Endothelial cell of umbilical vein (primary cell): Measurements from ENCODE around the gene SHC4. TPM values are rescaled to one million over a fixed set of nuclear protein-coding genes. Genes with fewer than 3 reads are reported as not detected.

Experiments used
- BruUV-seq: library from RNA; stranded (reverse); fragments of 400-500 nt; replicated peaks from 2 replicates; lab custom pipeline; 2021; lab: Mats Ljungman, UMichigan
- CTCF ChIA-PET: fragments of 300-600, 350-600 bp; sonication (Branson Sonifier 250); formaldehyde crosslinking; loops from one replicate; lab custom pipeline; 2021; ENCODE audit warnings: antibody characterized with exemption, inconsistent platforms; lab: Charles Lee
- POLR2A ChIA-PET: fragments of 300-600, 350-600 bp; sonication (Branson Sonifier 250); formaldehyde crosslinking; loops from one replicate; lab custom pipeline; 2021; ENCODE audit warnings: antibody characterized with exemption, inconsistent platforms; lab: Charles Lee
- DNase-seq: peaks from one replicate; pipeline ENCODE4 v3.0.0-alpha.2; 2011; ENCODE audit warnings: low read depth, low spot score
- FAIRE-seq: peaks from 2 replicates; lab custom pipeline; 2011; peaks lifted over from hg19 to GRCh38; lab: Jason Lieb, UNC
- H2AFZ ChIP-seq: 2 replicates; pipeline ENCODE4 v1.6.0; 2012; ENCODE audit warnings: low read depth, low read length, control low read depth, inconsistent platforms
- H3K27ac ChIP-seq: 2 replicates; pipeline ENCODE4 v1.5.1; 2011; ENCODE audit warnings: low read depth, mild to moderate bottlenecking, control low read depth, low read length, moderate library complexity; ENCODE audit not compliant: insufficient read depth
- H3K27me3 ChIP-seq, 2 experiments: 2 replicates each; pipeline versions ENCODE4 v1.6.0 to v1.6.1; 2011; ENCODE audit warnings: low read length in 2 of 2, mixed read lengths in 1 of 2; ENCODE audit not compliant: control insufficient read depth in 2 of 2, insufficient read depth in 2 of 2
- H3K36me3 ChIP-seq, 2 experiments: 2 replicates in 1 of 2; 3 replicates in 1 of 2; pipeline ENCODE4 v1.5.1; 2011; ENCODE audit warnings: low read length in 2 of 2, mild to moderate bottlenecking in 1 of 2, moderate library complexity in 1 of 2; ENCODE audit not compliant: control insufficient read depth in 2 of 2, insufficient read depth in 2 of 2; ENCODE audit errors: extremely low read depth in 1 of 2
- H3K4me1 ChIP-seq: 3 replicates; pipeline ENCODE4 v1.5.1; 2011; ENCODE audit warnings: mild to moderate bottlenecking, low read length; ENCODE audit not compliant: control insufficient read depth, insufficient read depth; ENCODE audit errors: extremely low read depth
- H3K4me2 ChIP-seq: 2 replicates; pipeline ENCODE4 v1.6.1; 2011; ENCODE audit warnings: low read length, control low read depth, mixed read lengths; ENCODE audit not compliant: insufficient read depth
- H3K4me3 ChIP-seq, 3 experiments: fragments of 200-600 bp in 1 of 3; sonication (generic), shearing (Covaris generic) in 1 of 3; replicated peaks in 1 of 3; 2 replicates each; pipeline ENCODE4 v1.5.1; 2011 to 2016; ENCODE audit warnings: control low read depth in 3 of 3, low read length in 3 of 3, mild to moderate bottlenecking in 2 of 3, inconsistent platforms in 1 of 3, low read depth in 1 of 3, moderate library complexity in 1 of 3; ENCODE audit not compliant: insufficient read depth in 1 of 3
- H3K79me2 ChIP-seq: 2 replicates; pipeline ENCODE4 v1.6.0; 2012; ENCODE audit warnings: low read length, inconsistent platforms; ENCODE audit not compliant: control insufficient read depth, insufficient read depth
- H3K9ac ChIP-seq: replicated peaks from 2 replicates; pipeline ENCODE3; 2011; ENCODE audit warnings: low read length, control low read depth; ENCODE audit not compliant: insufficient read depth; ENCODE audit errors: extremely low read depth
- H3K9me1 ChIP-seq: replicated peaks from 3 replicates; pipeline ENCODE4 v1.6.0; 2011; ENCODE audit warnings: mild to moderate bottlenecking, low read length; ENCODE audit not compliant: control insufficient read depth, insufficient read depth; ENCODE audit errors: extremely low read depth
- H3K9me3 ChIP-seq: replicated peaks from 2 replicates; pipeline ENCODE4 v1.5.1; 2012; ENCODE audit warnings: low read length, inconsistent platforms; ENCODE audit not compliant: control insufficient read depth, insufficient read depth
- H4K20me1 ChIP-seq: replicated peaks from 2 replicates; pipeline ENCODE3; 2011; ENCODE audit warnings: mild to moderate bottlenecking, low read length; ENCODE audit not compliant: control insufficient read depth, insufficient read depth; ENCODE audit errors: extremely low read depth
- EZH2 ChIP-seq: IDR thresholded peaks from 2 replicates; pipeline ENCODE4 v1.6.1; 2012; ENCODE audit warnings: borderline replicate concordance, low read depth, mild to moderate bottlenecking, moderate library complexity, low read length, inconsistent platforms; ENCODE audit not compliant: severe bottlenecking
- FOS ChIP-seq: IDR thresholded peaks from 2 replicates; pipeline ENCODE4 v1.6.1; 2011; ENCODE audit warnings: mild to moderate bottlenecking, low read length, moderate library complexity, borderline replicate concordance; ENCODE audit not compliant: insufficient read depth
- GATA2 ChIP-seq: IDR thresholded peaks from 2 replicates; pipeline ENCODE4 v1.7.0; 2011; ENCODE audit warnings: low read depth, mild to moderate bottlenecking, moderate library complexity, mixed read lengths, low read length; ENCODE audit not compliant: insufficient read length, insufficient read depth
- JUN ChIP-seq: IDR thresholded peaks from 2 replicates; pipeline ENCODE4 v1.6.1; 2011; ENCODE audit warnings: borderline replicate concordance, low read depth; ENCODE audit not compliant: insufficient read length, insufficient read depth
- MYC ChIP-seq: IDR thresholded peaks from one replicate; pipeline ENCODE4 v1.6.1; 2011; ENCODE audit warnings: mild to moderate bottlenecking, low read depth, low read length
- POLR2A ChIP-seq: IDR thresholded peaks from 2 replicates; pipeline ENCODE4 v1.6.1; 2012; ENCODE audit warnings: low read depth, mild to moderate bottlenecking, control low read depth, low read length
- POLR2AphosphoS5 ChIP-seq: IDR thresholded peaks from 2 replicates; pipeline ENCODE4 v1.6.1; 2012; ENCODE audit warnings: low read depth, mild to moderate bottlenecking, control low read depth, low read length, moderate library complexity; ENCODE audit not compliant: insufficient read depth
- dilution Hi-C: fragments of 300-500 bp; cut with MboI; formaldehyde crosslinking; loops from one replicate; pipeline ENCODE4 v1.15.0; 2019; ENCODE audit warnings: low sequenced_read_pairs; ENCODE audit not compliant: extremely low pct_ligation_motif_present
- intact Hi-C: fragments of 100-400 bp; cut with micrococcal nuclease; formaldehyde crosslinking; loops from one replicate; pipeline ENCODE4 v1.10.0; 2022
- polyA plus RNA-seq, 4 experiments: library from polyadenylated mRNA; depleted of rRNA in 3 of 4; stranded (reverse) in 3 of 4; unstranded in 1 of 4; fragments of >200 nt; gene quantifications; 2 replicates each; pipeline versions ENCODE4 v1.2.1 to v1.2.3, GENCODE V29; 2011 to 2012; ENCODE audit warnings: missing spikeins in 1 of 4
- total RNA-seq: library from RNA; stranded (reverse); gene quantifications from 2 replicates; pipeline ENCODE4 v1.2.3, GENCODE V29; 2021
- TF ChIP-seq, protein P1 (sequence below): IDR thresholded peaks from 2 replicates; pipeline ENCODE4 v1.6.1; 2011; ENCODE audit not compliant: insufficient read depth, insufficient read length
- TF ChIP-seq, protein P2 (sequence below), 2 donors: IDR thresholded peaks; 1 replicate in 1 of 2; 2 replicates in 1 of 2; pipeline ENCODE4 v1.5.1; 2011; ENCODE audit warnings: low read length in 2 of 2, mild to moderate bottlenecking in 2 of 2, moderate library complexity in 2 of 2, control low read depth in 1 of 2, inconsistent platforms in 1 of 2, low read depth in 1 of 2; ENCODE audit not compliant: insufficient read depth in 1 of 2; ENCODE audit errors: extremely low read depth in 1 of 2

The SHC4 gene
- total and polyA plus RNA-seq, 2 donors (not counting 3 experiments of a cell fraction or from before 2014, with no cell fraction given), result 0.20 TPM; not detected in 1

GRCh38 chr15:48893311-48893710 lies 70.4 kb downstream of the SHC4 start:
- no peaks in the 10 kb centered on the region for H3K9me3 ChIP-seq
- no peaks in the 10 kb centered on the region for H3K4me1 ChIP-seq
- no peak overlapping the region for H3K9ac ChIP-seq
- no peak overlapping the region for H2AFZ ChIP-seq
- TF ChIP-seq GATA2, result no peak
- TF ChIP-seq POLR2A, result no peak
- no peak for TF ChIP-seq MYC
- TF ChIP-seq JUN, result no peak
- TF ChIP-seq, protein P1, sequence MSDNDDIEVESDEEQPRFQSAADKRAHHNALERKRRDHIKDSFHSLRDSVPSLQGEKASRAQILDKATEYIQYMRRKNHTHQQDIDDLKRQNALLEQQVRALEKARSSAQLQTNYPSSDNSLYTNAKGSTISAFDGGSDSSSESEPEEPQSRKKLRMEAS, result no peak
- TF ChIP-seq, protein P2, sequence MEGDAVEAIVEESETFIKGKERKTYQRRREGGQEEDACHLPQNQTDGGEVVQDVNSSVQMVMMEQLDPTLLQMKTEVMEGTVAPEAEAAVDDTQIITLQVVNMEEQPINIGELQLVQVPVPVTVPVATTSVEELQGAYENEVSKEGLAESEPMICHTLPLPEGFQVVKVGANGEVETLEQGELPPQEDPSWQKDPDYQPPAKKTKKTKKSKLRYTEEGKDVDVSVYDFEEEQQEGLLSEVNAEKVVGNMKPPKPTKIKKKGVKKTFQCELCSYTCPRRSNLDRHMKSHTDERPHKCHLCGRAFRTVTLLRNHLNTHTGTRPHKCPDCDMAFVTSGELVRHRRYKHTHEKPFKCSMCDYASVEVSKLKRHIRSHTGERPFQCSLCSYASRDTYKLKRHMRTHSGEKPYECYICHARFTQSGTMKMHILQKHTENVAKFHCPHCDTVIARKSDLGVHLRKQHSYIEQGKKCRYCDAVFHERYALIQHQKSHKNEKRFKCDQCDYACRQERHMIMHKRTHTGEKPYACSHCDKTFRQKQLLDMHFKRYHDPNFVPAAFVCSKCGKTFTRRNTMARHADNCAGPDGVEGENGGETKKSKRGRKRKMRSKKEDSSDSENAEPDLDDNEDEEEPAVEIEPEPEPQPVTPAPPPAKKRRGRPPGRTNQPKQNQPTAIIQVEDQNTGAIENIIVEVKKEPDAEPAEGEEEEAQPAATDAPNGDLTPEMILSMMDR (IDR thresholded peaks at IDR 0.05; ENCODE audit: extremely low read depth in 1 of 2, insufficient read depth in 1 of 2, low read depth in 1 of 2, low read length in 2 of 2), result no peak
- no peak for TF ChIP-seq EZH2
- no peak for TF ChIP-seq POLR2AphosphoS5
- no peak for TF ChIP-seq FOS
- FAIRE-seq (no peak), DNase-seq (no peak)
- no peak overlapping the region for H3K4me2 ChIP-seq
- intact Hi-C loops (no loop called here), dilution Hi-C loops (no loop called here)
- no peaks in the 10 kb centered on the region for H3K9me1 ChIP-seq
- no peaks in the 10 kb centered on the region for H3K36me3 ChIP-seq
- H3K27ac ChIP-seq, result no peak overlapping the region
- H3K4me3 ChIP-seq, result no peak overlapping the region
- CTCF ChIA-PET, result interaction anchor here (0.9 kb wide), 1 partner anchor 252 kb away, joined by 3 read pairs; no protein-coding TSS in a partner anchor
- POLR2A ChIA-PET, result no interaction called here
- no peaks in the 10 kb centered on the region for H3K79me2 ChIP-seq
- peaks cover 12 to 18% of the 10 kb centered on the region in 2 experiments for H3K27me3 ChIP-seq
- no peaks in the 10 kb centered on the region for H4K20me1 ChIP-seq
- BruUV-seq, result no TSS peak
